GM19099 (cell line): ENCODE results near the gene NR2F2.

Experiments
- POLR2A ChIP-seq: IDR thresholded peaks from 3 replicates; pipeline ENCODE4 v1.6.1; 2011; ENCODE audit warnings: low read depth; ENCODE audit not compliant: insufficient read length; ENCODE audit errors: extremely low read depth

Gene NR2F2

DNA sequence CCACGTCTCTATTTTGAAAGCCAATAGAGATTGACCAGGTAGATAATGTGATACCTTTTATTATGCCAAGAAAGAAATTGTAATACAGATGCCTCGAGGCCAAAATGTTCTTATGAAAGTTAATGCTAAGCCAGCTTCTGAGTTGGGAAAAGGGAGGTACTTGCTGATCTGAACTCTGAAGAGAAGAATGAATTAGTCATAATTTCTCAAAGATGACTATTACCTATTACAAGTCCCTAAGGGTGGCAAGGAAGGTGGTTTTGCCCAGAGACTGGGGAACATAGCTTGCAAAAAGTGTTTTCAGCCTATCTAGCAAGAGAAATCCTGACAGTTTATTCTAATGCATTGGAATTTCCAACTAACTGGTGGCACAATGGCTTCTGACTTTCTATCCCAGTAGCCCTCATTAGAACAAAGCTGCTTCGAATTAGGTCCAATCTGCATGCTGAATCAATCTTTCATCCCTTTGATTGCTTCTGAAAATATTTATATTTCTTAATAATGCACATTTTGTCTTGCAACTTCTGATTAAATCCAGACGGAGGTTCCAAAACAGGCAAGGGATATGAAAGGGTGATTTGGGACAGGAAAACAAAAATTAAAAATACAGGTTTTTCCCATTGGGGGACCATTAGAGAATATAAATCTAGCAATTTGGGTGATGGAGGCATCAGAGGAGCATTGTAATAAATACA lies 17.7 kb upstream of the NR2F2 start:
- no peak for TF ChIP-seq POLR2A

DNA sequence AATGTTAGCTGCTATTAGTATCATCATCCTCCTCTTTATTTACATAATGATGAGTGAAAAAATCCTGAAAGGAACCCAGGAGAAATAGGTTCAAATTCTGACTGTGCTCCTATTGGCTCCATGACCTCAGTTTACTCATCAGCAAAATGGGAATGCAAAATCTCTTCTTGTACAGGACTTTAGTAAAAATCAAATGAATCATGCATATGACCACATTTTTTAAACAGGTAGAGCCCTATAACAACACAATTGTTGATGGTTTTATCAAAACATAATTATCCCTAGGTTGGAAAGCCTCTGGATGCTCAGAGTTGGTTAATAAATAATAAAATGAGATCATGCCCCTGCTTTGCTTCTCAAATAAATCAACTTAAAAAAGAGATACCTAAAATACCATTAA lies 16.0 kb upstream of the NR2F2 start:
- no peak for TF ChIP-seq POLR2A

DNA sequence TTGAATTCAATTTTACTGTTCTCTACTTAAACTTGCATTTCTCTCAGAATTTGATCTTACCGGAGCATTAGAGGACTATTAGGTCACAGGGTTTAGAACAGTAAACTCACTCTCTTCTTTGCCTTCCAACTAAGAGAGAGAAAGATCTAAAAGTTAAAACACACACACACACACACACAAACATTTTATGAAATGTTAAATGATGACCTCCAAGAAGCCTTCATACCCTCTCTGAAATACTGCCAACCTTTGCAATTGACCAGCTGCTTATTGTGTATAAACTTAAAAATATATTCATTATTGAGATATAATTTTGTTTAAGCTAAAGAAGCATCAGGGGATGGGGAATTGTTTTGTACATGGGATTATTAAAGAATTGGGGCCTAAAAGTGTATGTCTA lies 15.5 kb upstream of the NR2F2 start:
- no peak for TF ChIP-seq POLR2A

DNA sequence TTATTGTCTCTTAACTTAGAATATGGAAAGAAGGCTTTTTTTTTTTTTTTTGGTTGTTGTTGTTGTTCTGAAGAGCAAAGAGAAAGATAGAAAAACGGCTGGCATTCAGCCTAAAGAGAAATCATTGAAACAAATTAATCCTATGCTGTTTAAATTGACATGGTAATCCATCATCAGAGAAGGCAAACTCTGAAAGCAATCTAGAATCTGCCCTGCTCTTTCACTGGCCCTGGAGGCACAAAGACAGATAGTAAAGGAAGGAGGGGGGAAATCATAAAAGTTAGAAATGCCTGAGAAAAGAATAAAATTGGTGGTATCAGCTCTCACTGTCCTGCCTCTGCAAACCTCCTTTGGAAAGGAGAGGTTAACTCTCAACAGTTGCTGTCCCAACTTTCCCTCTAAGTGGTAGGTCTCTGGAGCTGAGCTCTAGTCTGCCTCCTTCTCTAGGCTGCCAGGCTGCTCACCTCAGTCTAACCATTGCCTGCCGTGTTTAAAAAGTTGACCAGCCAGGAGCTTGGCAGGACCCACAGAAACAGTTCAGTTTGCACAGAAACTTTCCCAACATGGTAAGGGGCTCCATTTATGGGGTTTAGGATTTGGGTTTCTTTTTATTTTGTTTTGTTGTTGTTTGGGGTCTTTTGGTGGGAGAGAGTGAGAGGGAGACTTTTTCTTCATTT lies 13.4 kb upstream of the NR2F2 start:
- no peak for TF ChIP-seq POLR2A

DNA sequence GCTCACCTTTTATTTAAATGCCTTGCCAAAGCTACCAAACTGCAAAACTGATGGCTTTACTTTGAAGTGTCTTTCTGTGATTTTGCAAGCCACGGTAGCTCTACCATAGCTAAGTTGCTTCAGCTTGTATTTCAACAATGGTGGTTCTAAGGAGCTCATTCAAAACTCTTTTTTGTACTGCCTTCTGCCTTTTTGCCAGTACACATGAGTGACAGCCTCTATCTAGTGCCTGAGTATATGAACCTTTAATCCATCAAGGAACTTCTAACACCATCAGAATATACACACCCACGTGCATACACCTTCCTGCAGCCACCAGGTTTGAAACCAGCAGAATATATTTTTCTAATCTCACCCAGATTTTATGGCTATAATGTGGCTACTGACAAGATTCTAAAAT lies 10.4 kb upstream of the NR2F2 start:
- TF ChIP-seq POLR2A: no peak

GRCh38 chr15:96320703-96321638 lies 9.5 kb upstream of the NR2F2 start:
- no peak for TF ChIP-seq POLR2A

GRCh38 chr15:96321639-96322535 lies 8.6 kb upstream of the NR2F2 start:
- no peak for TF ChIP-seq POLR2A

- TF ChIP-seq POLR2A: no peak
These were observed 7.8 kb upstream of the NR2F2 start for GRCh38 chr15:96322536-96323318.

GRCh38 chr15:96323319-96324145 lies 7.0 kb upstream of the NR2F2 start:
- TF ChIP-seq POLR2A: no peak

DNA sequence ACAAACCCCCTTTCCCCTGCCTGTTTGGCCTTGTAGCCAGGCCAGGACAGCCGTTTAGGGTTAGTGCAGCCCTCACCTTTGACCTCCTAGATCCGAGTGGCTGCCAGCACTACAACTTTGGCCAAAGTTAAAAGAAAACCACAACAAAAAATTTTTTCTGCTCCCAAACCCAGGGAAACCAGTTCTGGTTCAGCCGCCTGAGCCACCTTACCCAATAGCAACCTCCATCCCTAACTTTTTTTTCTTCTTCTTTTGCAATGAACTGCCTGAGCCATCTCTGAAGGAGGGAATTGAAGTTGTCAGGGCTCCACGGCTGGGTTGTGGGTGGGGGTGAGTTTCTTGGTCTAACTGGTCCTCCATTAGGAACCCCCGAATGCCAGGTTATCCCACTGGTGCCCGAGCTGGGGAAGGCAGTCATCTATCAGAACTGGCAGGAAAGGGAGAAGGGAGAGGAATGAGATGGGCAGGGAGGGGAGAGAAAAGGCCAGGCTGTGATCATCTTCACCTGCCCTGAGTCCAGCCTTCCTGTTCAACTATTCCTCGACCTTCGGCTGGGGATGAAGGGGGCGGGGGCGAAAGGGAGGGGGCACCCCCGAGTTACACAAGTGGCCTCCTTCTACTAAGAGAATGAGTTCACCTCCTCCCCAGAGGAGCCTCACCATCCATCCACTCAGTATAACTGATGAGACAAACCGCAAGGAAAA lies 6.2 kb upstream of the NR2F2 start:
- no peak for TF ChIP-seq POLR2A

DNA sequence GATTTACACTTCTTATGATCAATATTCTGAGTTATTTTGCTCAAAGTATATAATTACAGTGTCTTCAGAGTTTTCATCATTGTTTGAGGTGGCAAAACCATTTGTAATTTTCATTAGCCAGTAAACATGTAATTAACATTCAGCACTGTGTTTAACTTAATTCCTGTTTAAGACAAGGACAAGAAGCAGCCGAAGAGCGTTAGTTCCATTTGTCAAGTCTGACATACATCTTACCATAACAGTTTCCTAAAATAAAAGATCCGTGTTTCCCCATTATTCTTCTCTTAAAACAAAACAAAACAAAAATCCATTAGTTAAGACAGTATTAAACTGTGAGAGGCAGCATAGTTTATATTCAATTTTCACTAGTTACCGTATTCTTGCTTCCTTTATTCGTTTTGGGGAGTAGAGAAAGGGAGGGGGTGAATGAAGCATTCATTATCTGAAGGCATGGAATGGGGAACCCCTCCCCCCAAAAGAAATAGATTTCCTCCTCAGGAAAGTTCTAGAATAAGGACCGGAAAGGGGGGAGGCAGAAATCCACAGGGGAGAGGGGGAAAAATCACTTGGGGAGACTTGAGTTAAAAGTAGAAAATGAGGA lies 5.5 kb upstream of the NR2F2 start:
- no peak for TF ChIP-seq POLR2A
